ENCODE measurements around the gene TPST2.
"Not testable (repeated sequence)": the region's sequence is repeated elsewhere in the genome, so short reads cannot be mapped to it uniquely, and the experiment has no call there.

Gene TPST2

DNA sequence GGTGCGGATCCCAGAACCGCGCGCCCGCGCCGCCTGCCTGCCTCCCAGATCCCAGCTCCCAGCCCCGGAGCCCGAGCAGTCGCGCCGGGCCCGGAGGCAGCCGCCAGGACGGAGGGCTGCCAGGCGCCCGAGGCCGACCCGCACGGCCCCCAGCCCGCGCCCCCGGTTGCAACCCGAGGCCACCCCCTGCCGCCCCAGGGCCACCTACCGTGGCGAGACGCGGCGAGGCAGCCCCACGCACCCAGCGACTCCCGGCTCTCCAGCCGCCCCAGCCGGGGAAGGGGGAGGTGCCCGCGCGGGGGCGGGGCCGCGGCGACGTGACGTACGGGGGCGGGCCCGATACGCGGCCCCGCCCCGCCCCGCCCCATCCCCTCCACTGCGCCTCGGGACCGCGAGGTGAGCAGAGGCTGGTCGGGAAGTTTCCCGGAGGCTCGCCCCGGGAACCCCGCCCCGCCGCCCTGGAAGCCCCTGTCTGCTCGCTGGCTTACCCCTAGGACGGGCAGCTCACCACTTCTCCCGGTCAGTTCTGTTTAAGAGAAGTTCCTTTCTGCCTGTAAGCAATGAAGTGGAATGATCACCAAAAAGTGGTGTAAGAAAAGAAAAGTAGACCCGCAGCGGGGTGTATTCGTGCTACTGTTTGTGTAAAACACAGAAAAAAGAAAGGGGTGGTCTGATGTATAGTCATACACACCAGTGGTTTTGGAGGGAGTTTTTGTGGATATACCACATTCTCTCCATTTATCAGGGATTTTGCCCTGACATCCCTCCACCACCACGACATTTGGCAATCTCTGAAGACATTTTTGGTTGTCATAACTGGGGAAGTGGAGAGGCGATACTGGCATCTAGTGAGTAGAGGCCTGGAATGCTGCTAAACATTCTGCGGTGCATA, at the start of gene TPST2:
Gene TPST2 (minus strand): TSS at position 288 of the 892 bp plus-strand sequence. CDS start 48,502 bp downstream, outside the sequence.
- DNase-seq: peak; percentile 76

DNA sequence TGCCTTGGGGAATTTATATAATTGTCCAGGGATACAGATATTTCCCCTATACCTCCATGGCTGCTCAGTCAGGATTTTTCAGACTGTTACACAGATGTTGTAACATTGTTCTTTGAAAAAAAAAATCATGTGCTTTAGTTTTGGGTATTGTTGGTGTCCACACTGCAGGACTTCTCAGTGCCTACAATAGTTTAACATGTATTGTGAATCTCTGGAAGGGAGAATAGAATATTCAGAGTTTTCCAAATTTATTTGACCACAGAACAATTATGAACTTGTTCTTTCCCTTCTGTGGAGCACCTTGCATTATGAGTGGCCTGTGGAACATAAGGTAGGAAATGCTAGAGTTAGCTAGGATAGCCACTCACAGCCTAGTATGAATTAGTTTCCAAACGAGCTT, 46.4 kb upstream of the TPST2 start:
- no peak for DNase-seq

DNA sequence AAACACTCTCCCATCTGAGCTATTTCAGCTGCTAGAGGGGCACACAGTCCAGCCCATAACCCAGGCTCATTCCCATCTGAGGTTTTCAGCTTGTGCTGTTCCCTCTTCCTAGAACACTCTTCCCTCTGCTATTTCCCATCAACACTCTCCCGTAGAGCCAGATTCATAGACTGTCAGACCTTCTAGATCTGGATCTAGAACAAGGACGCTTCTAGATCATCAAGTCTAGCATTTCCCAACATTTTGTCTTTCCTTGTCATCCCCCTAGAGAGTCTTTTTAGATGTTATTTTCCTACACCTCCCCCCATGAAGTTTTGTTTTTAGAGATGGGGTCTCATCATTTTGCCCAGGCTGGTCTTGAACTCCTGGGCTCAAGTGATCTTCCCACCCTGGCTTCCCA, 45.2 kb upstream of the TPST2 start:
- no peak for DNase-seq

DNA sequence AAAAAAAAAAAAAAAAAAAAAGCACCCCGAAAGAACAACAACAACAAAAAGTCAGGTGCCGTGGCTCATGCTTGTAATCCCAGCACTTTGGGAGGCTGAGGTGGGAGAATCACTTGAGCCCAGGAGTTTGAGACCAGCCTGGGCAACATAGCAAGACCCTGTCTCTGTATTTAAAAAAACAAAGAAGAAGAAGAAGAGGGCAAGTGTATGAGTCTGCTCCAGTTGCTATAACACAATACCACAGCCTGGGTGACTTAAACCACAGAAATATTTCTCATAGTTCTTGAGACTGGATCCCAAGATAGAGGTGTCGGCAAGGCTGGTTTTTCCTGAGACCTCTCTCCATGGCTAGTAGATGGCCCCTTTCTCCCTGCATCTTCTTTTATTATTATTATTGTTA, 44.3 kb upstream of the TPST2 start:
- no peak for DNase-seq

DNA sequence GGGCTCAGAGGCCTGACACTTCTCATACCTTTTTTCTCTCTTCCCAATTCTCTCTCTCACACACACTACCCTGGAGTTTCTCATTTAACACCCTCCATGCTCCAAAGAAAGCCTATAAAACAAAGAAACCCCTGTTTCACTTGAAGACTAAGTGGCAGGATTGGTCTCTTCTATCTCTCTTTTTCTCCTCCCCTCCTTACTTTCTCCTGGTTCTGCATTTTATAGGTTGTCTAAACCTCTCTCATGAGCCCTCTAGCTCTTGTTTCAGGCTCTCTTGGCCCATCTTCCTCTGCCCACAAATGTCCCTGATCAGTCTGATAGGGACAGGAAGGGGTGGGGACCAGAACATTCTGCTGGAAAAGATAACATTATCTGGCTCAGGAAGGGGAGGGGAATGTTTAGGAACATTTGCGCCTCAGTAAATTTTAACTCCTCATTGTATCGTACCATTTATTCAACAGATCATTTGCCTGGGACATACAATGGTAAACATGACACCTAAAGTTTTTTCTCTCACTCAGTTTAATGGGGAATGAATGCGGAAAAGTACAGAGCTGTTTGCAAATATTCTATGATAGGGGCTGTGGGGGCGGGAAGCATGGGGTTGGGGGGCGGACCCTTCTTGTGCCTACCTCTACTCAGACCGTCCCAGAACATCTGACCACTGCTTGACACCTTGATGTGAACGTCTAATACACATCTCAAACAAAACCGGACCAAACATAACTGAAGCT, 42.7 kb upstream of the TPST2 start:
- no peak for DNase-seq

DNA sequence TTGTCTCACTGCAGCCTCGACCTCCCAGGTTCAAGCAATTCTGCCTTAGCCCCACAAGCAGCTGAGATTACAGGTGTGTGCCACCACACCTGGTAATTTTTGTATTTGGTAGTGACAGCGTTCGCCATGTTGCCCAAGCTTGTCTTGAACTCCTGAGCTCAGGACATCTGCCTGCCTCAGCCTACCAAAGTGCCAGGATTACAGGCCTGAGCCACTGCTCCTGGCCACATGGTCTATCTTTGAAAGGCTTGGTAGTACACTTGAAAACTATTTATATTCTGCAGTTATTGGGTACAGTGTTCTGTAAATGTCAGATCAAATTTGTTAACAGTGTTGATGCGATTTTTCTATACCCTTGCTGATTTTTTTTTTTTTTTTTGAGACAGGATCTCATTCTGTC, 41.4 kb upstream of the TPST2 start:
- no peak for DNase-seq

DNA sequence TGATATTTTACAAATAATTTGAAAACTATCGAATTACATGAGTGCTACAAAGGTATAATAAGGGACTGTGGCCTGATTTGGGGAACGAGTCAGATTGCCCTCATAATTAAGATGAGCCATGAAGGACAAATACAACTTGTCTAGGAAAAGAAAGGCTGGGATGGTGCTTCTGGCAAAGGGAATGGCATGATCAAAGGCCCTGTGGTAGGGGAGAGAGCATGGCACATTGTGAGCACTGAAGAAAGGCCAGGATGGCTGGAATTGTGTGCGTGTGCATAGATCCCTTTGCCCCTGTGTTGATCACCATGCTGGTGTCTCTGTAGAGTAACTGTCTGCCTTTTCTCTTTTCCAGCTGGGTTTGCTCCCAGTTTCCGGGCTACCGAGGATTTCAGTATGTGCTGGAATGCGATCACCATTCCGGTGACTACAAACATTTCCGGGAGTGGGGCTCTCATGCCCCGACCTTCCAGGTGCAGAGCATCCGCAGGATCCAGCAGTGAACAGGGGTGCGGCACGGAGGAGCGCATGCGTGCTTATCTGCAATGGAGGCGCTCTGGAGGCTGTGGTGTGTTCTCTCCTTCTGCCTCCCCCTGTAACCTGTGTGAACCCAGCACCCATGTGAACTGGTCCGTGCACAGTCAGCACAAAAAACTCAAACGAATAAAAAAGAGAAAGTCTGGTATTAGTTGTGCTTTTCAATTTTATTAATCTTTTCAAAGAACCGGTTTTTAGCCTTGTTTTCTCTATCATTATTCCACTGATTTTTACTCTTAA, 40.2 kb upstream of the TPST2 start:
- no peak for DNase-seq

DNA sequence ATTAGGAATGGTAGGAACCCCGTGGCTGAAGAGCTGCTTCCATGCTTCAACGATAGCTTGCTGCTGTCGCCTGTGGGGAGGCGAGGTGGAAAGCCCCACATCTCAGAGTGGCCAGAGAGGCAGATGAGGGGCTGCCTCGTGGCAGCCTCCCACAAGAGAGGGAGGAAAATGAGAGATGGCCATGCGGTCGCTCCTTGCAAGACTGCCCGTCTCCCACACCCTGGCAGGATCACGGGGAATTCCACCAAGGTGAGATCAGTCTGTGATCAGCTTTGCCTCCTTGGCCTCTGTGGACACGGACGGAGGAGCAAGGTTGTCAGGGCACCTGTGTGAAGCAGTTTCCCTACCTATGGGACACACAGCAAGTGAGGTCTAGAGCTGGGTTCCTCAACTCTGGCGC, 34.9 kb upstream of the TPST2 start:
- DNase-seq: no peak

DNA sequence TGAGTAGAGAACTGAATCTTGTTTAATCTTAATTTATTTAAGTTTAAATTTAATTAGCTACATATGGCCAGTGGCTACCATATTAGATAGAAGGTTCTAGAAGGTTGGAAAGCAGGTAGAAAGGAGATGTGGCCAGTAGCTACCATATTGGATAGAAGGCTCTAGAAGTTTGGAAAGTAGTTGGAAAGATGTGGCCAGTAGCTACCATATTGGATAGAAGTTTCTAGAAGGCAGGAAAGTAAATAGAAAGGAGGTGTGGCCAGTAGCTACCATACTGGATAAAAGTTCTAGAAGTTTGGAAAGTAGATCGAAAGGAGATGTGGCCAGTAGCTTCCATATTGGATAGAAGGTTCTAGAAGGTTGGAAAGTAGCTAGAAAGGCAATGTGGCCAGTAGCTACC, 34.1 kb upstream of the TPST2 start:
- DNase-seq: no peak

DNA sequence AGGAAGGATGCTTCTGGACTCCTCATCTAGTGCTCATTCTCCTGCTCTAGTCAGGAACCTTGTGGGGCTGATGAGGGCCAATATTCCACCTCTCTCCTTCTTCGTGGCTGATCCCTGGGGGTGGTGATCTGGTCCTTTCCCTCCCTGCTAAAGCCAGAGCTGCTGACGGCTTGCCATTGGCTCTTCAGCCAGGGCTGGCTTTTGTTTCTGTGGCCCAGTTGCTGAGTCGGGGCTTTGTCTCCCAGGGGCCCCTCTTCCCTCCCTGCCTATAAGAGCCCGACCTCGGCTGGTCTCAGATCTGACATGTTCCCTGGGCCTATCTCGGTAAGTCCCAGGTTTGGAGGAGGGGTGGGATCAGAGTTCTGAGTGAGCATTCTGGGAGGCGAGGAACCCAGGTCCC, 31.7 kb upstream of the TPST2 start, which contains the start of gene CRYBA4:
Gene CRYBA4 (plus strand): TSS at position 301 of the 400 bp plus-strand sequence. CDS start 634 bp downstream, outside the sequence.
- no peak for DNase-seq

DNA sequence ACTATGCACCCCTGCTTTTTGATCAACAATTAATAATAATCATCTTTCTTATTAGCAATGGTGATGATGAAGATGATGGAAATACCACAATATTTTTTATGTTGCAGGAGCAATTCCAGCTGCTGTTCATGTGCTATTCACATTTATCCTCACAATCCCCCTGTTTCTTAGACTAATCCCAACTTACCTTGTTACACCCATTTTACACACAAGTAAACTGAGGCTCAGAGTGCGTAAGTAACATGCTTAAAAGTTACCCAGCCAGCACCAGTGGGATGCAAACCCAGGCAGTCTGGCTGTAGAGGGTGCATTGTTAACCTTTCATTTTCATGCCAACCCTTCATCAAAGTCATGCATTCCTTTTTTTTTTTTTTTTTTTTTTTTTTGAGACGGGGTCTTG, 30.3 kb upstream of the TPST2 start:
- DNase-seq: no peak

DNA sequence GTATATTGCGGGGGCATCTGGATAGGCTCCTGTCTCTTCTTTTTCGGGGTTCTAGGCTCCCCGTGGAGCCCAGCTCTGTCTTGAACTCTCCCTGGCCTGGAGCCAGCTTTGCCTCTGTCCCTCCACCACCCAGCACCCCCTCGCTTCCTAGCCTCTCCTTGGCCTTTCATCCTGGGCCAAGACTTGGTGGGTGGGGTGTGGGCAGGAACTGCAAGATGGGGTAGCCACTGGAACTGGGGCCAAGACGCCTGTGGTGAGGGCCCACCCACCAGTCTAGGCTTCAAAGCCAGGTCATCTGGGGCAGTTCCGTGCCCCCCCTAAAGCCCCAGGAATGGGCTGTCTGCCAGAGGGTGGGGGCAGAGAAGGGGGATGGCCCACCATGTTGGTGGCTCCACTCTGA, 29.6 kb upstream of the TPST2 start:
- DNase-seq: no peak

DNA sequence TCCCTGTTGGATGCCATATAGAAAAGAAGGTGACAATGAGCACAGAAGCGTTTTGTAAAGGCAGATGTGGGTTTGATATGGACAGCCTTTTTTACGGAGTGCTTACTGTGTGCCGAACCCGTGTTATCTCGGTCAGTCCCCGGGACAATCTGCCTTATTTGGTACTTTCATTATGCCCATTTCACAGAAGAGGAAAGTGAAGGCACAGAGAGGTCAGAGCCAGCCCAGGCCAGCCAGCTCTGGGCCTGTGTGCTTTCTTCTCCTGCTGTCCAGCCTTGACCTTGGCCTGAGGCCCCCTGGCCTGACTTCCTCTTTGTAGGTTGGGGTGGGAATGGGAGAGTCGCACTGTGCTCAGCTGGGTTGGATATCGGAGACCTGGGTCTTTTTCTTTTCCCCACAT, 28.5 kb upstream of the TPST2 start:
- no peak for DNase-seq

DNA sequence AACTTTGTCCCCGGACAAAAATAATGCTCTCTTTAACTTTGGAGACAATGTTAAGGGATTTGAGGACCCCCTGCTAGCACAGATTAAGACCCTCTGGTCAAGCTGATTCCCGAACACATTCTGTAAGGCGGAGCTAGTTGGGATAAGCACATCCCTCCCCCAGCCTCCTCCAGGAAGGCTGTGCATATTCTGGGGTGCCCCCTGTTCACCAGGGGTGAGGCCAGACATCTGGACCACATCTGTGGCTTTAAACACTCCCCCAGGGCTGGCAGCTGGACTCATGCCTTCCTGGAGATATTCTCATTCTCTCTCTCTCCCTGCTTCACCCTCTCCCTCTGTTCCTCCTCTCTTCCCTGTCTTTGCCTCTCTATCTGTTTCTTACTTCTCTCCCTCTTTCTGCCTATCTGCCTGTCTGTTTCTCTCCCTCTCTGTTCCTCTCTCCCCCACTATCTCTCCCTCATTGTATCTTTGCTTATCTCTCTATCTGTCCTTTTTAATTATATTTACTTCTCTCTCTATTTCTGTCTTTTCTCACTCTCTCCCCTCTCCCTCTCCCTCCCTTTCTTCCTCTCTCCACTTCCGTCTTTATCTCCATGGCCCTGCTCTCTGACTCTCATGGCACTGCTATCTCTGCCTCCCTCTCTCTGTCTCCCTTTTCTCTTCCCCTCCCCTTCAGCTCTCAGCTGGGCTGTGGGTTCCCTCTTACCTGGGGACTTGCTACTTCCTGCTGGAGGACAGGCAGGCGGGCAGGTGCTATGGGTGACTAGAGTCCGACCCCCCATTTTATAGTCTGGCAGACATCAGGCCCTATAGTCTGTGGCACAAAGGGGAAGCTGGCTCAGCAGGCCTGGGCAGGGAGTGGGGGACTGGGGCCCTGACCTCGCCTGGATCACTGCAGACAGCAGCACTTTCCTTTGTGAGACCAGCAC, 27.6 kb upstream of the TPST2 start, which contains the start of gene CRYBB1:
Gene CRYBB1 (minus strand): TSS at position 757 of the 929 bp plus-strand sequence. CDS start 1,708 bp downstream, outside the sequence.
- no peak for DNase-seq

DNA sequence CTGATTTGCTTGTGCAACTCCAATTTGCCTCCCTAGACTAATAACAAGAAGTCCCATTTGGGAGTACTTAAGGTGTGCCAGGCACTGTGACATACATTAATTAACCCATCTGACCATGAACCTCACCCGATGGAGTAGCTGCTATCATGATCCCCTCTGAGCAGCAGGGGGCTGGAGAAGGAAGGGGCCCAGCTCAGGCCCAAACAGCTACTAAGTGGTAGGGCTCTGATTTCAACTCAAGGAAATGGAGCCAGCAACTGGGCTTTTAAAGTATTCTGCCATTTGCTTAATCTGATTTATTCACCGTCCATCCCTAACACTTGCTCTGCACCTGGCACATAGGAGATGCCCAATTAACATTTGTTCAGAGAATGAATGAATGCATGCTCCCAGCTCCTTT, 26.7 kb upstream of the TPST2 start:
- DNase-seq: no peak

DNA sequence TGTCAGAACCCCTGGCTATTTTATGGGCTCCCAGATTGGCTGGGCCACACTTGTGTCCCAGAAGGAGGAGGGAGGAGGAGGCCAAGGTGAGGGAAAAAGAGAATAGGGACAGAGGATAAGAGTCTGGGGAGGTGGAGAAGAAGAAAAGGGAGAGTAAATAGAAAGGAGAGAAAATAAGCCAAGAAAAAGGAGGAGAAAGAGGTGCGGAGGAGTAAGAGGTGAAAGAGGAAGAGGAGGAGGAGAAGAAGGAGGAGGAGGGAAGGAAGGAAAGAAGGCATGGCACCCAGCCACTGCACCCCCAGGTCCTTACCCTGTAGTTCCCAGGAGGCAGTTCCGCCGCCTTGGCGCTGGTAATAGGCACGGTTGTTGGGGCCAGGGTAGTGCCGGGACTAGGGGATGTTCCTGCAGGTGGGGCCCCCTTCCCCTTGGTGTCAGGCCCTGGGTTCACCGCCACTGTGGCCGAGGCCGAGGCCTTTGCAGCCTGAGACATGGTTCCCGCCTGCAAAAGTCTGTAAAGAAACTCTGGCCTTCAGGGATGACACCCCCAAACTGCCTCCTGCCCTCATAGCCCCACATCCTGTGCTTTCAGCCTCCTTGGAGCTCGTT, 26.0 kb upstream of the TPST2 start:
- DNase-seq: no peak

DNA sequence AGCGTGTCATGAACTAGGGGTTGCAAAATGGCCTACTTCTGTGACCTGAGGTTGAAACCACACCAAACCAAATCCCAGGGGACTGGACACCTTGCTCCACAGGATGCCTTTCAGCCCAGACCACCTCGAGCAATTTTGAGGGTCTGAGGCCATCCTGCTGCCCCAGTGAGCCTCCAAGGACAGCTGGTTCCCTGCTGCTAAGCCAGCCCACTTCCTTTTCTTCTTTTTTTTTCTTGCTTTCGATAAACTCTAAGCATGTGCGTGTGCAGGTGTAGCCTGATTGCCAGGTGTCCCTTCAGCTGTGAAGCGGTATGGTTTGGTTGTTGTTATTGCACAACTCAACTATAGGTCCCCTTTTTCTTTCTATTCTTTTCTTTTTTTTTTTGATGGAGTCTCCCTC, 25.2 kb upstream of the TPST2 start:
- DNase-seq: no peak

DNA sequence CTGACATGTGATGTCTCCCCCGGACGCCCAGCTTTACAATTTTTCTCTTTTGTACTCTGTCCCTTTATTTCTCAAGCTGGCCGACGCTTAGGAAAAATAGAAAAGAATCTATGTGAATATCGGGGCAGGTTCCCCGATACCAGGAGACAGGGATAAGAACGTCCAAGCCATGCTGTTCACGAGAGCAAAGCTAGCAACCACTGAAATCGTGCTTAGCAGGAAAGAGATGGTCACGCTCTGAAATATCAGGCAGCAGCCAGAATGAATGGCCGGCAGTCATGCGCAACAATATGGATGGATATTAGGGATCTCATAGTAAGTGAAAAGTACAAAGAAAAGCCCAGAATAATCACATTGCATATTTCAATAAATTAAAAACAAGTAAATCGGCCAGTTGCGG, 24.4 kb upstream of the TPST2 start:
- no peak for DNase-seq

DNA sequence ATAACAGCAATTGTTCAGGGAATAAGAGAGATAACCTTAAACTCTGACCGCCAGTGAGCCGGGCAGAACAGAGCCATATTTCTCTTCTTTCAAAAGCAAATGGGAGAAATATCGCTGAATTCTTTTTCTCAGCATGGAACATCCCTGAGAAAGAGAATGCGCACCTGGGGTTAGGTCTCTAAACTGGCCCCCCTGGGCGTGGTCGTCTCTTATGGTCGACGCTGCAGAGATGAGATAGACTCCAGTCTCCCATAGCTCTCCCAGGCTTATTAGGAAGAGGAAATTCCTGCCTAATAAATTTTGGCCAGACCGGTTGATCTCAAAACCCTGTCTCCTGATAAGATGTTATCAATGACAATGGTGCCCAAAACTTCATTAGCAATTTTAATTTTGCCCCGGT, 23.8 kb upstream of the TPST2 start:
- DNase-seq: not testable (repeated sequence)

DNA sequence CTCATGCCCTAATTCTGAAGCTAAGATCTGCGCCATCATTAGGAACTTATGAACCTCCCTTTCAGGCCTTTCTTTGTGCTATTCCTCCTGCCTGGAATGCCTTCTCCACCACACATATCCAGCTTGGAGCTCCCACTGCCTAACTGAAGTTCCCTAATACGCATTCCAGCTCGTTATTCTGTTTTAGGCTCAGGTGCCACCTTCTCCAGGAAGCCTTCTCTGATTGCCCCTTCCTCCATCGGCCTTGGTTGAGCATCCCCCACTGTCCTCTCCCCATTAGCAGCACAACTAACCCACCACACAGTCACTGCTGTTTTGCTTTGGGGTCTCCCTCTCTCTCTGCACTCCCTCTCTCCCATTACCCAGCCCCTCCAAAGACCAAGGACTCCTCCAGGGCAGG, 22.7 kb upstream of the TPST2 start:
- DNase-seq: no peak

DNA sequence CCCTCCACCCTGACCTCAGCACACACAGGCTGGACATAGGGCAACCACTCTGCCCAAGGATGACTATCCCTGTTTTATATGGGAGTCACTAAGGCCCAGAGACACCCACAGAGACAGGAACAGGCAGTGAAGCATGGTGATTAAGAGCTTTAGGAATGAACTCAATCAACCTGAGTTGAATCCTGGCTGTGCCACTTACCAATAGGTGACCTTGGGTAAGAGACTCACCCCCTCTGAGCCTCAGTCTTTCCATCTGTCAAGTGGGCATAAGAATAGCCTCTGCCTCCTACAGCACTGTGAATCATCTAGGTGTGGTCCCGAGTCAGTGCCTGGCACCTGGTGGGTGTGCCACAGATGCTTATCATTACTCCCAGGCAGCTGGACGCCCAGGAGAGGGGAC, 21.1 kb upstream of the TPST2 start:
- no peak for DNase-seq

Data from activated naive CD4-positive, alpha-beta T cell treated with anti-CD3 and anti-CD28 coated beads, Interleukin-2, amount 50 U/mL, for 16 hours (primary cell).